Measurements from ENCODE around the gene GPR65.

- TF ChIP-seq ZNF747 (tag by site-specific recombination; IDR thresholded peaks at IDR 0.05) = no peak
- no peak for TF ChIP-seq ZNF174 (tag by site-specific recombination; IDR thresholded peaks at IDR 0.05)
- TF ChIP-seq ZNF138 (tag by site-specific recombination; IDR thresholded peaks at IDR 0.05; ENCODE audit: borderline replicate concordance) = no peak
Measured at GRCh38 chr14:88017535-88017934, 12.6 kb downstream of the GPR65 start.
